Adrenal gland (tissue), 5 donors: ENCODE results near the gene PRKD3.

ENCODE experiments used
- POLR2A ChIP-seq, 2 donors: fragments of 450-650 bp; IDR thresholded peaks; one replicate each; pipeline ENCODE4 v1.6.1; 2017; ENCODE audit warnings: antibody characterized with exemption in 2 of 2, mild to moderate bottlenecking in 2 of 2, moderate library complexity in 1 of 2
- TF ChIP-seq, protein P1 (sequence below), 6 experiments: fragments of 450-650 bp in 4 of 6; fragments of 200-600 bp in 2 of 6; sonication (generic) in 1 of 6; IDR thresholded peaks; 1 replicate in 5 of 6; 2 replicates in 1 of 6; pipeline versions ENCODE4 v1.5.1 to v1.8.0; 2016 to 2021; ENCODE audit warnings: antibody characterized with exemption in 6 of 6, mild to moderate bottlenecking in 2 of 6, moderate library complexity in 1 of 6
- donor health status: DM: no; HTN: no; CAD: no.

DNA sequence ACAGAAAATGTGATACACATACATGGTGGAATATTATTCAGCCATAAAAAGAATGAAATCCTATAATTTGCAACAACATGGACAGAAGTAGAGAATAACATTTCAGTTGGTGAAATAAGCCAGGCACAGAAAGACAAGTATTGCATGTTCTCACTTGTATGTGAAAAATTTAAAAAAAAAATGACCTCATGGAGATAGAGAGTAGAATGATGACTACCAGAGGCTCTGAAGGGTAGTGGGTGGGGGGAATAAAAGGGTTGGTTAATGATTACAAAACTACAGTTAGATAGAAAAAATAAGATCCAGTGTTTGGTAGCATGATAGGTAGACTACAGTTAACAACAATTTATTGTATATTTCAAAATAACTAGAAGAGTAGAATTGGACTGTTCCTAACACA lies 24.5 kb downstream of the PRKD3 start:
- TF ChIP-seq, protein P1, sequence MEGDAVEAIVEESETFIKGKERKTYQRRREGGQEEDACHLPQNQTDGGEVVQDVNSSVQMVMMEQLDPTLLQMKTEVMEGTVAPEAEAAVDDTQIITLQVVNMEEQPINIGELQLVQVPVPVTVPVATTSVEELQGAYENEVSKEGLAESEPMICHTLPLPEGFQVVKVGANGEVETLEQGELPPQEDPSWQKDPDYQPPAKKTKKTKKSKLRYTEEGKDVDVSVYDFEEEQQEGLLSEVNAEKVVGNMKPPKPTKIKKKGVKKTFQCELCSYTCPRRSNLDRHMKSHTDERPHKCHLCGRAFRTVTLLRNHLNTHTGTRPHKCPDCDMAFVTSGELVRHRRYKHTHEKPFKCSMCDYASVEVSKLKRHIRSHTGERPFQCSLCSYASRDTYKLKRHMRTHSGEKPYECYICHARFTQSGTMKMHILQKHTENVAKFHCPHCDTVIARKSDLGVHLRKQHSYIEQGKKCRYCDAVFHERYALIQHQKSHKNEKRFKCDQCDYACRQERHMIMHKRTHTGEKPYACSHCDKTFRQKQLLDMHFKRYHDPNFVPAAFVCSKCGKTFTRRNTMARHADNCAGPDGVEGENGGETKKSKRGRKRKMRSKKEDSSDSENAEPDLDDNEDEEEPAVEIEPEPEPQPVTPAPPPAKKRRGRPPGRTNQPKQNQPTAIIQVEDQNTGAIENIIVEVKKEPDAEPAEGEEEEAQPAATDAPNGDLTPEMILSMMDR (IDR thresholded peaks at IDR 0.05), result no peak
- TF ChIP-seq POLR2A (IDR thresholded peaks at IDR 0.05), result no peak
